ENCODE data around the gene RILPL2.

DNA sequence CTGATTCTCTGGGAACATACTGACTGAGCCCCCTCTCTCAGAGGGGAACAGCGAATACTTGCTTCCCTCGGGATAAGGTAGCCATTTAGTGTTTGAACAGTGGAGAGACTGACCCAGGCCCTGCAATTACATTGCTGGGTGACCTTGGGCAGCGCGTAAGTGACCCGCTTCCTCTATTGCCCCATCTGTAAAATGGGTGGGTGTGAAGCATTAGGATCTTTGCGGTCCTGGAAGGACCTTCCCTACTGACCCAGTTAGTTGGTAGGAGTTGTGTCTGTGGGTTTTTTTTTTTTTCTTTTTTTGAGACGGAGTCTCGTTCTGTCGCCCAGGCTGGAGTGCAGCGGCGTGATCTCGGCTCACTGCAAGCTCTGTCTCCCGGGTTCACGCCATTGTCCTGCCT, 53.8 kb downstream of the RILPL2 start:
- TF ChIP-seq, protein P1, sequence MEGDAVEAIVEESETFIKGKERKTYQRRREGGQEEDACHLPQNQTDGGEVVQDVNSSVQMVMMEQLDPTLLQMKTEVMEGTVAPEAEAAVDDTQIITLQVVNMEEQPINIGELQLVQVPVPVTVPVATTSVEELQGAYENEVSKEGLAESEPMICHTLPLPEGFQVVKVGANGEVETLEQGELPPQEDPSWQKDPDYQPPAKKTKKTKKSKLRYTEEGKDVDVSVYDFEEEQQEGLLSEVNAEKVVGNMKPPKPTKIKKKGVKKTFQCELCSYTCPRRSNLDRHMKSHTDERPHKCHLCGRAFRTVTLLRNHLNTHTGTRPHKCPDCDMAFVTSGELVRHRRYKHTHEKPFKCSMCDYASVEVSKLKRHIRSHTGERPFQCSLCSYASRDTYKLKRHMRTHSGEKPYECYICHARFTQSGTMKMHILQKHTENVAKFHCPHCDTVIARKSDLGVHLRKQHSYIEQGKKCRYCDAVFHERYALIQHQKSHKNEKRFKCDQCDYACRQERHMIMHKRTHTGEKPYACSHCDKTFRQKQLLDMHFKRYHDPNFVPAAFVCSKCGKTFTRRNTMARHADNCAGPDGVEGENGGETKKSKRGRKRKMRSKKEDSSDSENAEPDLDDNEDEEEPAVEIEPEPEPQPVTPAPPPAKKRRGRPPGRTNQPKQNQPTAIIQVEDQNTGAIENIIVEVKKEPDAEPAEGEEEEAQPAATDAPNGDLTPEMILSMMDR (IDR thresholded peaks at IDR 0.05) = no peak
- TF ChIP-seq POLR2A (IDR thresholded peaks at IDR 0.05) = no peak
